Measurements from ENCODE around the gene CYP2S1.
"Not testable (repeated sequence)": the region's sequence is repeated elsewhere in the genome, so short reads cannot be mapped to it uniquely, and the experiment has no call there.

Gene CYP2S1

DNA sequence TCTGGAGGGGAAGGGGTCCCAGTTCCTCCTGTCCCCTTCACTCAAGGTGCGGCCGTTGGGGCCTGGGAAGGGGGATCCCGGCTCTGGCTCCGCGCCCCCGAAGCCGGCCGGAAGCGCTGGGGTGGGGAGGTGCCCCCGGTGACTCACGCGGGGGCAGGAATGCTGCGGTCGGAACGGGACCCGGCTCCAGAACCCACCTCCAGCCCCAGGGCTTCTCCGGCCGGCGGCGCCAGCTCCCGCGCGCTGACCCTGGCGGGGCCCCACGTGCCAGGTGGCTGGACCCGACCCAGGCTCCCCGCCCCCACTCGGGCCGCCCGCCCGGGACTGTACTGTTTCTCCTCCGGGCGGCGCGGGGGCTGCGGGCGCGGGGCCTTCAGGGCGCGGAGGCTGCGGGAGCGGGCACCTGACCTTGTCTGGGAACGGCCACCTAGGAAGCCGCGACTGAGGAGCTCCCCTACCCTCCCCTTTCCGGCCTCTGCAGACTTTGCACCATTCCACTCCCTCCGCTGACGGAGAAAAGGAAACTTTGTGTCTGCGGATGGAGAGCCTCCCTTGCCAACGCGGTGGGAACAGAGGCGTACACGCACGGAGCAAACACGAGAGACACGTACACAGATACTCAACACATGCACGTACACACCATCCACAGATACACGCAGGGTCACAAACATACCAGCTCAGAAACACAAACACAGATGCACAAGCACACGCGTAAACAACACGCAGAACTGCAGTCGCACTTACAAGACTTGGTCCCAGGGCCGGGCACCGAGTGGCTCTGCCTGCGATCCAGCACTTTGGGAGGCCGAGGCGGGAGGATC, 33.2 kb downstream of the CYP2S1 start:
- no peak for DNase-seq (ENCODE audit: low read depth)

DNA sequence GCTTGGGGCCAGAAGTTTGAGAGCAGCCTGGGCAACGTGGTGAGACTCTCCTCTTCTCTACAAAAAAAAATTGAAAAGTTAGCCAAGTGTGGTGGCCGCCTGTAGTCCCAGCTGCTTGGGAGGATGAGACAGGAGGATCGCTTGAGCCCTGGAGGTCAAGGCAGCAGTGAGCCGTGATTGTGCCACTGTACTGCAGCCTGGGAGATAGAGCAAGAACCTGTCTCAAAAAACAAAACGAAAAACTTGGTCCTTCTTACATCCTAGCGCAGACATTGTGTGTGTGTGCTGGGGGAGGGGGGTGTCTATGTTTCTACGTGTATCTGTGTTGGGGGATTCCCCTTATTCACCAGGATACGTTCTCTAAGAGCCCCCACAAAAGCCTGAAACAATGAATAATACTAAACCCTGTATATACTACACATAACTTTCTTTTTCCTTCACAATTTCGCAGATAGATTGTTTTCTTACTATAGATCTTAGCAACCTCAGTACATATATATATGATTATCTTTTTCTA, 33.9 kb downstream of the CYP2S1 start:
- DNase-seq (ENCODE audit: low read depth), result no peak

DNA sequence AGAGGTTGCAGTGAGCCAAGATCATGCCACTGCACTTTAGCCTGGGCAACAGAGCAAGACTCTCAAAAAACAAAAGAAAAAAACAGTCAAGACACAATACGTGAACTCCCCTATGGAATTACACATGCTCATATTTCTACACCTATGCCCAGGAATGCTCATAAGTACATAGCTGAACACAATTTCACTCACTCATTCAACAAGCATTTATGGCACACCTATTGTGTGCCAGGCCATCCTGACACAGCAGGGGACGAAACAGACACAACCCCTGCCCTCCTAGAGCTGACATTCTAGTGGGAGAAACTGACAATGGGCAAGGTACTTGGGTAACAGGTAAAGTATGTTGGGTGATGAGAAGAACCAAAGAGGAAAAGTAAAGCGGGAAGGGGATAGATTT, 35.5 kb downstream of the CYP2S1 start:
- no peak for DNase-seq (ENCODE audit: low read depth)

DNA sequence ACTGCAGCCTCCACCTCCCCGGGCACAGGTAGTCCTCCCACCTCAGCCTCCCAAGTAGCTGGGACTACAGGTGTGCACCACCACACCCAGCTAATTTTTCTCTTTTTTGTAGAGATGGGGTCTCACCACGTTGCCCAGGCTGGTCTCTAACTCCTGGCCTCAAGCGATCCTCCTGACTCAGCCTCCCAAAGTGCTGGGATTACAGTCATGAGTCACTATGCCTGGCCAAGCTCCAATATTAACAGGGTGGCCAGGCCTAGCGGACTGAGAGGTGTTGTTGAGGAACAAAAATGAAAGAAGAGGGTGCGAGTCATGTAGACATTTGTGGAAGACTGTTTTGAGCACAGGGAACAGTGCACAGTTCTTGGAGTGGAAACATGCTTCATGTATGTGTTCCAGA, 36.3 kb downstream of the CYP2S1 start:
- not testable (repeated sequence) for DNase-seq (ENCODE audit: low read depth)

GRCh38 chr19:41230067-41230857, 37.2 kb downstream of the CYP2S1 start:
- no peak for DNase-seq (ENCODE audit: low read depth)

- no peak for DNase-seq (ENCODE audit: low read depth)
Observed at GRCh38 chr19:41232686-41233085, 39.7 kb downstream of the CYP2S1 start.

DNA sequence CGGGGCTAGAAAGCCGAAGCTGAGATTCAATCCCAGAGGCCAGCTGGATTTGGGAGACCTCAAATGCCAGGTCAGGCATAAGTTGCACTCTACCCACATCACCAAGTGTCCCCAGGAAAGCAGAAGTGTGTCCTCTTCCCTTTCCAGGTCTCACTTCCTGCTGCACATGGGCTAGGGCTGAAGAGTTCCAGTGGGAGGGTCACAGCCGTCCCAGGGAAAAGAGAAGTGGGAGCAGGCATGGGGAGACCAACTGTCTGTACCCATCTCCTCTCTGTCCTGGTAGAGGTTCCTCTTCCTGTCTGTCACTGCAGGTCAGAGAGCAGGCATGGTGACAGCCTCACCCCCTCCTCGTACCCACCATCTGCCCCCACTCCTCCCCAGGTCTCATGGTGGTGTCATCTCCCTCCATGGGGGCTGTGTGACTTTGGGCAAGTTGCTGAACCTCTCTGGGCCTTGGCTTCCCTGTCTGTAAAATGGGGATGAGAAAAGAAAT, 40.8 kb downstream of the CYP2S1 start:
- DNase-seq (ENCODE audit: low read depth), result no peak

GRCh38 chr19:41234512-41235168, 41.6 kb downstream of the CYP2S1 start:
- no peak for DNase-seq (ENCODE audit: low read depth)

DNA sequence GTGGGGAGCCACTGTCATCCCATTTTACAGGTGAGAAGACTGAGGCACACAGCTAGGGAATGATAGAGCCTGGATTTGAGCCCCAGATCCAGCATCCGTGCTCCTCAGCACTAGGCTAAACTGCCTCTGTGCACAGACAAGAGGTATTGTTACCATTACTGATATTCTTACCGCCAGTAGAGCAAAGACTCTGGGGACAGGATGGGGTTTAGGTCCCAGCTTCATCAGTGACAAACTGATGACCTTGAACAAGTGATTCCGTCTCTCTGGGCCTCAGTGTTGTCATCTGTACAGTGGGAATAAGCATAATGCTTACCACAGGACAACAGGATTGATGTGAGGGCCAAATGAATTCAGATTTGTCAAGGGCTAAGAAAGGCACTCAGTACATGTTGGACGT, 42.5 kb downstream of the CYP2S1 start:
- no peak for DNase-seq (ENCODE audit: low read depth)

DNA sequence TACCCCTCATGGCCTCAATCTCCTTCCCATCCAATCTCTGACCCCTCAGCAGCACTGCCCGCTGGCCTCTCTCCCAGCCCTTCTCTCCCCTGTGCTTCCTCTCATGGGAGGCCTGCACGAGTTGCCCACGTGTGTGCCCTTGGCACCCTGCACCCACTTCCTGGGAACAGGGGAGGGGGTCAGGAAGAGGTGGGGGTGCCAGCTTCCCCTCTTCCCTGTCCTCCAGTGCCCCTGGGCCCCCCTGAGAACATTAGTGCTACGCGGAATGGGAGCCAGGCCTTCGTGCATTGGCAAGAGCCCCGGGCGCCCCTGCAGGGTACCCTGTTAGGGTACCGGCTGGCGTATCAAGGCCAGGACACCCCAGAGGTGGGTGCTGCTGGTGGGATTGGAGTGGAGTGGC, 45.2 kb downstream of the CYP2S1 start:
- no peak for DNase-seq (ENCODE audit: low read depth)

DNA sequence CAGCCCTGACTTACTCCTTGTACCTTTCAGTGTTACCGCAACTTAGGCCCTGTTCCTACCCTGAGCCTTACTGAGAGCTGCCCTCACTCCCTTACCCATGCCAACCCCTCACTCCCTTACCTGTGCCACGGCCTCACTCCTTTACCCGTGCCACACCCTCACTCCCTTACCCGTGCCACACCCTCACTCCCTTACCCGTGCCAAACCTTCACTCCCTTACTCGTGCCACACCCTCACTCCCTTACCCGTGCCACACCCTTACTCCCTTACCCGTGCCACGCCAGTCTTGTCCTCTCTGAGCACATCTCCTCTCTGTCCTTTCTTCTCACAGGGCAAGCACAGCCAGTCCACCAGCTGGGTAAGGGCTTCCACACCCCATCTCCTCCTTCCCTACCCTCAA, 46.3 kb downstream of the CYP2S1 start:
- no peak for DNase-seq (ENCODE audit: low read depth)

DNA sequence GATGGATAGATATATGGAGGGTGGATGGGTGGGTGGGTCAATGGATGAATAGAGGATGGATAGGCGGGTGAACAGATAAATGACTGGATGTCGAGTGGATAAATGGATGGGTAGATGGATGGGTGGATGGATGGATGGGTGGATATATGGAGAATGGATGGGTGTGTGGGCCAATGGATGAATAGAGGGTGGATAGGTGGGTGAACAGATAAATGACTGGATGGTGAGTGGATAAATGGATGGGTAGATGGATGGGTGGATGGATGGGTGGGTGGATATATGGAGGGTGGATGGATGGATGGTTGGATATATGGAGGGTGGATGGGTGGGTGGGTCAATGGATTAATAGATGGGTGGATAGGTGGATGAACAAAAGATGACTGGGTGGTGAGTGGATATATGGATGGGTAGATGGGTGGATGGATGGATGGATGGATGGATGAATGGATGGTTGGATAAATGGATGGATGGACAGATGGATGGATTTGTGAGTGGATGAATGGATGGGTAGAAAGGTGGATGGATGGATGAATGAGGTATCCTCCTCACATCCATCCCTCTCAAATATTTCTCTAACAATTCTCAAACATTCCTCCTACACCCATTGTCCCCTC, 47.0 kb downstream of the CYP2S1 start:
- no peak for DNase-seq (ENCODE audit: low read depth)

DNA sequence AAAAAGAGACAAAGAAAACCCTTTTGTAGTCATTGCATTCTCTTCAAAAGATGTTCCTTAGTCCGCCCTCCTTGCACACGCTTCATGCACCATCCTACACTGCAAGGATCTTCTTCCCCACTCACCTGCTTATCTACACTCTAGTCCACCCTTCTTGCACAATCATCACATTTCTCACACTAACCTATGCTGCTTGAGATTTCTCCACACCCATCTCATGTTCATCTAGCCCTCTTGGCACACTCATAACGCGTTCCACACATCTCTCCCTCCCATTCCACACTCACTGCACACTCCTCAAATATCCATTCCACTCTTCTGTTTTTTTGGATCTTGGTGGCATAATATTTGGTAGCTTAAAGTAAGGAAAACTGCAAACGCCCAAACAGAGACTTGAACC, 48.8 kb downstream of the CYP2S1 start:
- no peak for DNase-seq (ENCODE audit: low read depth)

DNA sequence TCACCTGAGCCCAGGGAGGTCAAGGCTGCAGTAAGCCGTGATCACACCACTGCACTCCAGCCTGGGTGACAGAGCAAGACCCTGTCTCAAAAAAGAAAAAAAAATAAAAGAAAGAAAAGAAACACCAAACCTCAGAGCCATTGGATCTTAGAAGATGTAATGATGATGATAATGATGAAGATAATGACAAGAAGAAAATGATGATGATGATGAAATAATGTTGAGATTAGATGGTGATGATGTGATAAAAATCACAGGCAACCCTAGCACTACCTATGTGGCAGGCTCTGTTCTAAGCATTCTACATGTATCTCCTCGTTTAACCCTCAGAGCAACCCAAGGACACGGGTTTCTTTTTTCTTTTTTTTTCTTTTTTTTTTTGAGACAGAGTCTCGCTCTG, 51.1 kb downstream of the CYP2S1 start:
- DNase-seq (ENCODE audit: low read depth), result no peak

DNA sequence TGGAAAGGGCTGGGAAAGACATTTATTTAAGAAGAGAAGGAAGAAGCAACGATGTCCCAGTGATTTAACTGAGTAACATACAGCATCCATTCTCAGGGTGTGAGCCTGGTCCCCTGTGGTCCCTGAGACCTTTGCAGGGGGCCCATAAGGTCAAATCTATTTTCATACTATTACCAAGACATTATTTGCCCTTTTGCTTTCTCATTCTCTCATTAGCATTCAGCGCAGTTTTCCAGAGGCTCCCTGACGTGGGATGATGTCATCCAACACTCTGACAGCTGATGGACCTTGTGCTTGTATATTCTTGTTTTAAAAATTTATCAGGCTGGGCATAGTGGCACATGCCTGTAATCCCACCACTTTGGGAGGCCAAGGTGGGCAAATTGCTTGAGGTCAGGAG, 52.8 kb downstream of the CYP2S1 start:
- DNase-seq (ENCODE audit: low read depth), result no peak

DNA sequence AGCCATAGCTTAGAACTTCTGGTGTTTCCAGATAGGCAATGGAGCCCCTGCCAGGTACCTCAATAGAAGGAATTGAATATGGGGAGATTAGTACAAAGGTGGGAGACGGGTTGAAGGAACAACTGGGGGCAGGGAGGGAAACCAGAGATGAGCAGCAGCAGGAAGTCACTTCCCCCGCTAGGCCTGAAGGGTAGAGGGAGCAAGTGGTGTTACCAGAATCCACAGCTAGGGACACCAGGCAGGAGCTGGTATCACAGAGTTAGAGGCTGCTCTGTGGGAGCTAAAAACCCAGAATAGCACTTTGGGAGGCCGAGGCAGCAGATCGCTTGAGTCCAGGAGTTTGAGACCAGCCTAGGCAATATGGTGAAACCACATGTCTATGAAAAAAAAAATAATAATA, 55.9 kb downstream of the CYP2S1 start:
- DNase-seq (ENCODE audit: low read depth), result no peak

DNA sequence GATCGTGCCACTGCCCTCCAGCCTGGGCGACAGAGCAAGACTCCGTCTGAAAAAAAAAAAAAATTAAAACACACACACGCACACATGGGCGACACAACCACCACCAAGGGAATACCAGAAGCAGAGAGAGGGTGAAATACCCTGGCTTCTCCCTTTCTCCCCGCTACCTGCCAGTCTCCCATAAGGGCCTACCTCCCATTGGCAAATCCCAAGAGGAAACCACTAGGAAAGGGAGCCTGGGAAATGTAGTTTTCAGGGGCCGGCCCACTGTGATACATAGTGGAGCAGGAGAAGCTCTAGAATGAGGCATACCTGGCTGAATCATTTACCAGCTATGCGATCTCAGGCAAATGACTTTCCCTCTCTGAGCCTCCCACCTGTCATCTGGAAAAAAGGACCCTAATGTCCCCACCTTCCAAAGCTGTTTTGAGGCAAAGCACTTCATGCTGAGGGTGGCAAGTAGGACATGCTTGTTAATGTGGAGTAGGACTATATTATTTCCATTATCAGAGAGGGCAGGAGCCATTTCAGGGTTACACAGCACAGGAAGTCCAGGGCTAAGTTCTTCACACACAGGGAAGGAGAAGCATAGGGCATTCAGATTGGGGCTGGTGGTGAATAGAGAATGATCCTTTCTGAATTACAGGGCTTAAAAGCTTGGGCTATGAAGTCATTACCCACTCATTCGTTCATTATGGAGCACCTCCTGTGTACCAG, 56.8 kb downstream of the CYP2S1 start:
- no peak for DNase-seq (ENCODE audit: low read depth)

DNA sequence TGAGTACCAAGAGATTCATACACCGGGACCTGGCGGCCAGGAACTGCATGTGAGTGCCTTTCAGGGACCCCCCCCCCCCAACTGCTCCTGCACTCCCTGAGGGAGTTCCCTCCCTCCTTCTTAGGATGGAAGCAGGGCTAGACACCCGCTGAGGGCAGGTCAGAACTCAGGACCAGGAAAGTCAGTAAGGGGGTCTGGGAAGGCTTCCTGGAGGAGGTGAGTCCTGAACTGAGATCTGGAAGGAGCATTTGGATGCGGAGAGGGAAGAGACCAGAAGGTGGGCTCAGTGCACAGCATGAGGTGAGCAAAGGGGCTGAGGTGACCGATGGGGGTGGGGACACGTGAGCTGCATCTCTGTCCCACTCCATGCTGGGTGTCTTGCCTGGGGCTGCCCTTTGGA, 60.6 kb downstream of the CYP2S1 start:
- DNase-seq (ENCODE audit: low read depth), result no peak

DNA sequence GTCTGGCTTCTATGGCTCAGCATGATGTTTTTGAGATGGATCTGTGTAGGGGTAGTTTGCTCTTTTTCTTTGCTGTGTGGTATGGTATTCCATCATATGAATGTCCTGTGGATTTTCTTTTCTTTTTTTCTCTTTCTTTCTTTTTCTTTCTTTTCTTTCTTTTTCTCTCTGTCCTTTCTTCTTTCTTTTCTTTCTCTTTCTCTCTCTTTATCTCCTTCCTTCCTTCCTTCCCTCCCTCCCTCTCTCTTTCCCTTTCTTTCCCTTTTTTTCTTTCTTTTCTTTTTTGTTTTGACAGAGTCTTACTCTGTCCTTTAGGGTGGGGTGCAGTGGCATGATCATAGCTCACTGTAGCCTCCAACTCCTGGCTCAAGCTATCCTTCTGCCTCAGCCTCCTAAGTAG, 62.2 kb downstream of the CYP2S1 start:
- no peak for DNase-seq (ENCODE audit: low read depth)

All from fibroblast of the conjunctiva (primary cell).